GM21360 (cell line): ENCODE measurements around the gene KRTAP1-1.
"Not testable (repeated sequence)": the region's sequence is repeated elsewhere in the genome, so short reads cannot be mapped to it uniquely, and the experiment has no call there.

Experiments
- ATAC-seq: cut with Tn5 transposase; IDR thresholded peaks from one replicate; pipeline ENCODE4 v1.9.1; 2021; ENCODE audit warnings: mild to moderate bottlenecking, moderate library complexity; ENCODE audit not compliant: unreplicated experiment

Gene KRTAP1-1

GRCh38 chr17:41057547-41057946, 16.3 kb upstream of the KRTAP1-1 start:
- no peak for ATAC-seq

DNA sequence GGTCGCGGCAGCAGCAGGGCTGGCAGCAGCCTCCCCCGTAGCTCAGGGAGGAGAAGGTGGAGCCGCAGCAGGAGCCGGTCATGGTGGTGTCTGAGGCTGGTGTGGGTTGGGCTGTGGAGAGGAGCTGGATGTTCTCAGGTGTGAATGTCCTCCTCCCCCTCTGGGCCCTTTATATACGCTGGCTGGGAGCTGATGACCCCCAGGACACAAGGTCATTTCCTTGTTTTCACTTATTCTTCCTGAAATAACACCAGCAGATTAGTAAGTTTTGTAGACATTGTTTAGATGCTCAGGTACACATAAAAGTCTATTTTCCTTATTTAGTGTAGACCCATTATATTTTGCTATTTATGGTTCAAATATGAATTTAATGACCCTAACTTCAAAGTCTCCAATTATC, 13.9 kb upstream of the KRTAP1-1 start, which contains the start of gene KRTAP2-2:
KRTAP2-2 (minus strand) TSS at position 101 of the 400 bp plus-strand sequence; CDS start at position 82, 19 bp downstream.
- not testable (repeated sequence) for ATAC-seq

DNA sequence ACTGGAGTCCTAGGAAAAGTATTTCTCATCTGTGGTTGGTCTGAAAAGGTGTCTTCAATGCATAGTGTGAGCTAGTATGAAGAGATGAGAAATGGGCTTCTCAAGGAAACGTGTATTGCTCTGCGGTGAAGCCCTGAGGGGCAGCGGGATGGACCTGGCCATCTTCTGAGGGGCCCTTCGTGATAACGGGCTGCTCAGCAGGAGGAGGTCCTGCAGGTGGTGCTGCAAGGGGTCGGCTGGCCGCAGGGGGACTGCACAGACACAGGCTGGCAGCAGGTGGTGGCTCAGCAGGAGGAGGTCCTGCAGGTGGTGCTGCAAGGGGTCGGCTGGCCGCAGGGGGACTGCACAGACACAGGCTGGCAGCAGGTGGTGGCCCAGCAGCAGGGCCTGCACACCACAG, 13.3 kb upstream of the KRTAP1-1 start:
- not testable (repeated sequence) for ATAC-seq

- ATAC-seq: no peak
These were observed 12.8 kb upstream of the KRTAP1-1 start for GRCh38 chr17:41054025-41054424.

DNA sequence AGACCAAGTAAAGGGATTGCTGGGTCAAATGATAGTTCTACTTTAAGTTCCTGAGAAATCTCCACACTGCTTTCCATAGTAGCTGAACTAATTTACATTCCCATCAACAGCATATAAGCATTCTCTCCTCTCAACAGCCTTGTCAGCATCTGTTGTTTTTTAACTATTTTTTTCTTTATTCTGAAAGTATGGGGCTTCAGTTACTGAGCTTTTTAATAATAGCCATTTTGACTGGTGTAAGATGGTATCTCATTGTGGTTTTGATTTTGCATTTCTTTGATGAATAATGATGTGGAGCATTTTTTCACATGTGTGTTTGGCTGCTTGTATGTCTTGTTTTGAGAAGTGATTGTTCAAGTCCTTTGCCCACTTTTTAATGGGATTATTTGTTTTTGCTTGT, 11.3 kb upstream of the KRTAP1-1 start:
- no peak for ATAC-seq

DNA sequence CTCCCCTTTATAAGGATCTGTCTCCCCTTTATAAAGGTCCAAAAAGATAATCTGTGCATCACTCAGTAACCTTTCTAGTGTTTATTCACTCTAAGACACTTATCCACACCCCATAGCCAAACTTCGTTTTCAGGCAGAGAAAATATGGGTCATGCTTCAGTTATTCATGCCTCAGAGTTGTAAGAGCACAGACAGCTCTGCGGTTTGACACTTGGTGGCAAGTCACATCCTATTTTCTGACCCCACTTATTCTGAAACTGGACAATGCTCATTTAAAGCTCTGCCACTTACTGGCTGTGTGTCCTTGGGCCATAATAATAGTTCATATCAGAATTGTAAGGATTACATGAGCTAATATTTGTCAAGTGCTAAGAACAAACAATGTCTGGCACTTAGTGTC, 7.9 kb upstream of the KRTAP1-1 start:
- no peak for ATAC-seq

GRCh38 chr17:41048441-41048840, 7.2 kb upstream of the KRTAP1-1 start:
- ATAC-seq: no peak

DNA sequence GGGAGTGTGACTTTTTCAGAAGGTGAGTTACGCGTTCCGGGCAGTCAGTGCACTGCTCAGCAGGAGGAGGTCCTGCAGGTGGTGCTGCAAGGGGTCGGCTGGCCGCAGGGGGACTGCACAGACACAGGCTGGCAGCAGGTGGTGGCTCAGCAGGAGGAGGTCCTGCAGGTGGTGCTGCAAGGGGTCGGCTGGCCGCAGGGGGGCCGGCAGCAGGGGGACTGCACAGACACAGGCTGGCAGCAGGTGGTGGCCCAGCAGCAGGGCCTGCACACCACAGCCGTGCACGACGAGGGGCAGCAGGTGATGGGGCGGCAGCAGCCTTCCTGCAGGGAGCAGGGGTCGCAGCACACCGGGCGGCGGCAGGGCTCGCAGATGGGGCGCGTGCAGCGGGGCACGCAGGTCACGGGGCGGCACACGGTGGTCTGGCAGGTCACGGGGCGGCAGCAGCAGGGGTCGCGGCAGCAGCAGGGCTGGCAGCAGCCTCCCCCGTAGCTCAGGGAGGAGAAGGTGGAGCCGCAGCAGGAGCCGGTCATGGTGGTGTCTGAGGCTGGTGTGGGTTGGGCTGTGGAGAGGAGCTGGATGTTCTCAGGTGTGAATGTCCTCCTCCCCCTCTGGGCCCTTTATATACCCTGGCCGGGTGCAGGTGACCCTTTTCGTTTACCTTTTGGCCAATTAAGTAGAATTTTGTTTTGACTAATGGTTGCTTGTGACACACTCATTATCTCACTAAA, 5.7 kb upstream of the KRTAP1-1 start, which contains the start of gene KRTAP2-1:
KRTAP2-1 (minus strand) TSS at position 582 of the 731 bp plus-strand sequence; CDS start at position 533, 49 bp downstream.
- not testable (repeated sequence) for ATAC-seq

DNA sequence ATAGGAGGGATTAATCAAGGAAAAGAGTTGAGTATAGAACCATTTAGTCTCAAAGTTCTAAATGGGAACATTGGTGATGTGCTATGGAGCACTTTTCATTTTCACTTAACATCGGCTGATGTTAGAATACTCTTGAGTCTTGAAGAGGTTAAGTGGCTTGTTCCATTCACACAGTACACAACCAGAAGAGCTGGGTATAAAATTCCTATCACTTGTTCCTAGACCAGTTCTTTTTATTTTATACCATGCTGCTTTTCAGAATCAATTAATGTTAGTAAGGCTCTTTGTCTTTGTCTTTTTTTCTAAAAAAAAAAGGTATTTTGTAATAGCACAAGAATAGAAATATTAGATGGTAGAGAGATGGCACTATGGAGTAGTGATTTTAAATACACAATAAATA, 1.7 kb upstream of the KRTAP1-1 start:
- no peak for ATAC-seq

- no peak for ATAC-seq
These were observed 3.3 kb downstream of the KRTAP1-1 start for GRCh38 chr17:41037853-41038350.

GRCh38 chr17:41034346-41034935, 6.8 kb downstream of the KRTAP1-1 start, which contains the start of gene KRTAP1-3:
Gene KRTAP1-3, minus strand, starts transcription at chr17:41034874. Its CDS starts 53 bp downstream, at chr17:41034821.
- ATAC-seq: not testable (repeated sequence)

GRCh38 chr17:41029633-41030245, 11.5 kb downstream of the KRTAP1-1 start, which contains the start of gene KRTAP1-4:
Gene KRTAP1-4, minus strand, starts transcription at chr17:41030195. Its CDS starts 117 bp downstream, at chr17:41030078.
- ATAC-seq: no peak

- no peak for ATAC-seq
These were observed 14.4 kb downstream of the KRTAP1-1 start, which contains the start of gene KRTAP1-5 for GRCh38 chr17:41026715-41027471. Gene KRTAP1-5, minus strand, starts transcription at chr17:41027208. Its CDS starts 53 bp downstream, at chr17:41027155.

- ATAC-seq: no peak
These were observed 16.6 kb downstream of the KRTAP1-1 start for GRCh38 chr17:41024697-41025096.

GRCh38 chr17:41020336-41020735, 20.9 kb downstream of the KRTAP1-1 start:
- no peak for ATAC-seq

DNA sequence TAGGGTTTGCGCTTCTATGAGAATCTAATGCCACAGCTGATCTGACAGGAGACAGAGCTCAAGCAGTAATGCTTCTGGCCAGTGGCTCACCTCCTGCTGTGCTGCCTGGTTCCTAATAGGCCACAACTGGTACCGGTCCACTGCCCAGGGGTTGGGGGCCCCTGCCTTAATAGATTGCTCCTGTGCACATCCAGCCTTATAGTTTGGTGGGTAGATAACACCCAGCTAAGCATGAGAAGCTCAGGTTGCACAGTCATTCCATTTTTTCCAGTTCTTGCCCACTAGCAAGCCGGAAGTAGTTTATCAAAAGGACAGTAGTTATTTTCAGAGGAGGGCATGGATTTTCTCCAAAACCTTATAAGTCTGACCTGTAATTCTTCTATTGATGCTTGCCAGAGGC, 21.8 kb downstream of the KRTAP1-1 start:
- ATAC-seq: no peak

- ATAC-seq: no peak
These were observed 22.7 kb downstream of the KRTAP1-1 start for GRCh38 chr17:41018541-41018940.

DNA sequence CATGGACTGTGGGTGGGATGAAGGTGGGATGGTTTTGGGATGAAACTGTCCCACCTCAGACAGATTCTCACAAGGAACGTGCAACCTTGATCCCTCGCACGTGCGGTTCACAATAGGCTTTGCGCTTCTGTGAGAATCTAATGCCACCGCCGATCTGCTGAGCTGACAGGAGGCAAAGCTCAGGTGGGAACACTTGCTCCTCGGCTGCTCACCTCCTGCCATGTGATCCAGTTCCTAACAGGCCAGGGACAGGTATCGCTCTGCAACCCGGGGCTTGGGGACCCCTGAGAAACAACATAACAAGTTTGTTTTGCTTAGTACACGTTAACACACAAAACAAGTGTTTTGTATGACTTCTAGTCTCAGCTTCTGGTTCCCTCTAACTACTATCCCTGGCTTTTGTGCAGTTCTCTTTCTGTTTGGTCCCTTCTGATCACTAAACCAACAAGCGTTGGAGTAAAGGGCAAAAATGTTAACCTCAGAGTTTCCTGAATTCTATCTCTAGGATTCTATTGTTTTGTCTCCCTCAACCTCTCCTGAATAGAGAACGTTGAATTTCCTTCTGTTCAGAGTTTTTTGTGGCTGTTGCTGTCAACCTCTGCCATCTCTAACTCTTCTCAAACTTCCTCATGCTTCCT, 24.6 kb downstream of the KRTAP1-1 start:
- no peak for ATAC-seq

GRCh38 chr17:41015454-41015853, 25.8 kb downstream of the KRTAP1-1 start:
- ATAC-seq: no peak

DNA sequence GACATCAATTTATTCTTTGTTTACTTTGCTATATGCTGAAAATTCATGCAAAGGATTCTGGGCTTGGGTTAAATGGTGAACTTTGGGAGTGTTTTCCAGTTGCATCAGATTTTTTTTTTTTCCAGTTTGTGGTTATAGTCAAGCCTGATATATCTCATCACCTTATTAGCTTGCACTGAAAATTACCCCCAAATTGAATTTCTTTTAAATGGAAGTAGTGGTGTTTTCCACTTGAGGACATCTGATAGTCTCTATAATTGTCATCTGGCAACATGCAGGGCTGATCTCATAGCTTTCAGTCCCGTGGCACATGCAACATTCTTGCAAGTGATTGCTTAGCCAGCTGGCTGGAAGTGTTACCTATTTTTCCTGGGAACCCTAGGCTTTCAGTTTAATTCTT, 27.6 kb downstream of the KRTAP1-1 start:
- ATAC-seq: no peak
